ENCODE data around the gene SLC9C2.

Gene SLC9C2

GRCh38 chr1:173479649-173480048 is 123.2 kb downstream of the SLC9C2 start:
- Histone ChIP-seq H3K4me1 (peaks cover 0 to 45% (median 32%) of the 10 kb centered on the region in 4 donors), H3K36me3 (peaks cover 34 to 47% (median 41%) of the 10 kb centered on the region in 3 donors), H3K27ac (no peak overlapping the region), H3K9me3 (no peaks in the 10 kb centered on the region), H3K4me3 (no peak overlapping the region), H3K27me3 (no peaks in the 10 kb centered on the region)
- TF ChIP-seq CTCF (IDR thresholded peaks at IDR 0.05): no peak
- intact Hi-C loops (cut with DNase I; ENCODE audit: low total_unique reads): loop anchor here (5.0 to 10.0 kb wide), 4 partner anchors 47 to 545 kb away; partner anchors contain the start of genes CENPL, DARS2, KLHL20 and RC3H1
- no peak for DNase-seq

GRCh38 chr1:173478094-173478674 is 124.7 kb downstream of the SLC9C2 start:
- Histone ChIP-seq H3K9me3 (no peaks in the 10 kb centered on the region), H3K27me3 (no peaks in the 10 kb centered on the region), H3K4me1 (peaks cover 0 to 60% (median 38%) of the 10 kb centered on the region in 4 donors), H3K4me3 (peak overlapping the region; percentile 90 to 97), H3K27ac (peak overlapping the region; percentile 99 to 100), H3K36me3 (peaks cover 22 to 32% (median 28%) of the 10 kb centered on the region in 3 donors)
- intact Hi-C loops (cut with DNase I; ENCODE audit: low total_unique reads): loop anchor here (5.0 to 10.0 kb wide), 4 partner anchors 46 to 547 kb away; partner anchors contain the start of genes CENPL, DARS2, KLHL20 and RC3H1
- no peak for TF ChIP-seq CTCF (IDR thresholded peaks at IDR 0.05)
- DNase-seq: peak; percentile 77 to 83

- intact Hi-C loops (cut with DNase I; ENCODE audit: low total_unique reads): loop anchor here (2.0 to 10.0 kb wide), 5 partner anchors 45 to 547 kb away; partner anchors contain the start of genes CENPL, DARS2, KLHL20 and RC3H1
- Histone ChIP-seq H3K27me3 (no peaks in the 10 kb centered on the region), H3K4me1 (peaks cover 0 to 61% (median 38%) of the 10 kb centered on the region in 4 donors), H3K4me3 (peak within 1 kb of the TSS; percentile 90 to 97), H3K9me3 (no peaks in the 10 kb centered on the region), H3K27ac (peak within 1 kb of the TSS; percentile 99 to 100), H3K36me3 (peaks cover 15 to 25% (median 21%) of the 10 kb centered on the region in 3 donors)
- peak; percentile 90 to 94 for DNase-seq
- TF ChIP-seq CTCF (IDR thresholded peaks at IDR 0.05): peak in 1 of 2 experiments; percentile 12
Measured at GRCh38 chr1:173477286-173478093, 125.4 kb downstream of the SLC9C2 start, which contains the start of gene PRDX6. PRDX6 (plus strand) TSS chr1:173477335; CDS start chr1:173477398, 63 bp downstream.

GRCh38 chr1:173476665-173477285 is 126.1 kb downstream of the SLC9C2 start:
- peak overlapping the region; percentile 99 to 100 for H3K27ac ChIP-seq
- peaks cover 8 to 18% (median 14%) of the 10 kb centered on the region in 3 donors for H3K36me3 ChIP-seq
- TF ChIP-seq CTCF (IDR thresholded peaks at IDR 0.05): peak in 1 of 2 experiments; percentile 9
- H3K4me3 ChIP-seq: peak overlapping the region; percentile 90 to 97
- peaks cover 0 to 61% (median 38%) of the 10 kb centered on the region in 4 donors for H3K4me1 ChIP-seq
- peak; percentile 92 to 95 for DNase-seq
- no peaks in the 10 kb centered on the region for H3K27me3 ChIP-seq
- H3K9me3 ChIP-seq: no peaks in the 10 kb centered on the region
- intact Hi-C loops (cut with DNase I; ENCODE audit: low total_unique reads): loop anchor here (2.0 to 10.0 kb wide), 5 partner anchors 44 to 548 kb away; partner anchors contain the start of genes CENPL, DARS2, KLHL20 and RC3H1

- intact Hi-C loops (cut with DNase I; ENCODE audit: low total_unique reads): loop anchor here (2.0 to 10.0 kb wide), 5 partner anchors 44 to 549 kb away; partner anchors contain the start of genes CENPL, DARS2, KLHL20 and RC3H1
- no peaks in the 10 kb centered on the region for H3K9me3 ChIP-seq
- TF ChIP-seq CTCF (IDR thresholded peaks at IDR 0.05): no peak
- H3K4me1 ChIP-seq: peaks cover 0 to 61% (median 38%) of the 10 kb centered on the region in 4 donors
- peak overlapping the region; percentile 87 to 92 for H3K27ac ChIP-seq
- H3K27me3 ChIP-seq: no peaks in the 10 kb centered on the region
- no peak for DNase-seq
- H3K4me3 ChIP-seq: peak overlapping the region; percentile 90 to 97
- H3K36me3 ChIP-seq: peaks cover 2 to 13% (median 9%) of the 10 kb centered on the region in 3 donors
Measured at GRCh38 chr1:173476197-173476664, 126.6 kb downstream of the SLC9C2 start.

Data from tibial artery (tissue), 4 donors.